HepG2 (cell line): Measurements from ENCODE around the gene NKD1. TPM values are rescaled to one million over a fixed set of nuclear protein-coding genes. Genes with fewer than 3 reads are reported as not detected.

Experiments
- AHR ChIP-seq: IDR thresholded peaks from 2 replicates; pipeline ENCODE4 v1.6.1; 2018; ENCODE audit warnings: missing genetic modification reagents, missing compliant biosample characterization
- AKAP8 ChIP-seq: sonication (generic); formaldehyde crosslinking; IDR thresholded peaks from 2 replicates; pipeline ENCODE4 v1.5.1; 2020; ENCODE audit warnings: mild to moderate bottlenecking, missing genetic modification reagents
- ATF1 ChIP-seq: IDR thresholded peaks from 2 replicates; pipeline ENCODE4 v1.6.1; 2016; ENCODE audit warnings: mild to moderate bottlenecking, control low read depth
- JUN ChIP-seq: sonication (generic); formaldehyde crosslinking; IDR thresholded peaks from 2 replicates; pipeline ENCODE4 v1.4.0; 2020; ENCODE audit warnings: mild to moderate bottlenecking, missing genetic modification reagents
- KDM3A ChIP-seq: IDR thresholded peaks from 2 replicates; pipeline ENCODE4 v1.6.1; 2018; ENCODE audit warnings: low read depth, missing compliant biosample characterization
- MYC ChIP-seq: sonication (generic); formaldehyde crosslinking; IDR thresholded peaks from 2 replicates; pipeline ENCODE4 v1.9.0; 2021; ENCODE audit warnings: missing genetic modification reagents, borderline replicate concordance
- POLR2AphosphoS2 ChIP-seq: IDR thresholded peaks from 2 replicates; pipeline ENCODE4 v1.6.1; 2011; ENCODE audit warnings: low read depth, low read length, improper control_type of control experiment
- SATB2 ChIP-seq: sonication (generic); formaldehyde crosslinking; IDR thresholded peaks from 2 replicates; pipeline ENCODE4 v1.5.0; 2020; ENCODE audit warnings: missing genetic modification reagents
- ZNF234 ChIP-seq: sonication (generic); formaldehyde crosslinking; conservative IDR thresholded peaks from 2 replicates; pipeline ENCODE4 v1.5.1; 2020; ENCODE audit warnings: mild to moderate bottlenecking, missing genetic modification reagents
- ZNF30 ChIP-seq: sonication (generic); formaldehyde crosslinking; IDR thresholded peaks from 2 replicates; pipeline ENCODE4 v1.5.0; 2020; ENCODE audit warnings: mild to moderate bottlenecking, missing genetic modification reagents
- ZNF879 ChIP-seq: sonication (generic); formaldehyde crosslinking; IDR thresholded peaks from 2 replicates; pipeline ENCODE4 v1.8.1; 2023; ENCODE audit warnings: missing genetic modification reagents
- polyA plus RNA-seq, 8 experiments: library from polyadenylated mRNA; depleted of rRNA in 3 of 8; stranded (reverse) in 7 of 8; unstranded in 1 of 8; fragments of >200 nt; fragmentation: Illumina TruSeq in 4 of 8; extraction: Trizol in 4 of 8; gene quantifications; 2 replicates each; pipeline versions ENCODE4 v1.2.1 to v1.2.3, GENCODE V29; 2011 to 2016; ENCODE audit warnings: low read depth in 4 of 8, missing spikeins in 1 of 8, mixed read lengths in 1 of 8; ENCODE audit not compliant: insufficient read depth in 1 of 8
- total RNA-seq, 5 experiments: library from RNA; depleted of rRNA; stranded (reverse); fragments of >200 nt; fragmentation: Illumina TruSeq; extraction: Trizol; gene quantifications; 2 replicates each; pipeline ENCODE4 v1.2.3, GENCODE V29; 2016; ENCODE audit warnings: low read depth in 1 of 5
- TF ChIP-seq, protein P1 (sequence below): sonication (generic); formaldehyde crosslinking; IDR thresholded peaks from 2 replicates; pipeline ENCODE4 v1.4.0; 2020; ENCODE audit warnings: missing genetic modification reagents, mild to moderate bottlenecking, borderline replicate concordance
- TF ChIP-seq, protein P2 (sequence below): sonication (generic); formaldehyde crosslinking; IDR thresholded peaks from 2 replicates; pipeline ENCODE4 v1.4.0; 2020; ENCODE audit warnings: mild to moderate bottlenecking, missing genetic modification reagents
- TF ChIP-seq, protein P3 (sequence below), 2 experiments: sonication (generic) in 1 of 2; formaldehyde crosslinking in 1 of 2; IDR thresholded peaks; 2 replicates each; pipeline versions ENCODE4 v1.4.0 to v1.6.1; 2016 to 2020; ENCODE audit warnings: borderline replicate concordance in 1 of 2, low read depth in 1 of 2, mild to moderate bottlenecking in 1 of 2, missing genetic modification reagents in 1 of 2
- TF ChIP-seq, protein P4 (sequence below): sonication (generic); formaldehyde crosslinking; IDR thresholded peaks from 2 replicates; pipeline ENCODE4 v1.5.1; 2020; ENCODE audit warnings: mild to moderate bottlenecking, missing genetic modification reagents
- TF ChIP-seq, protein P5 (sequence below): sonication (generic); formaldehyde crosslinking; IDR thresholded peaks from 2 replicates; pipeline ENCODE4 v1.4.0; 2020; ENCODE audit warnings: mild to moderate bottlenecking, missing genetic modification reagents

Gene NKD1
- total and polyA plus RNA-seq, 2 of the 13 experiments (the other 11 are each of a cell fraction or from before 2014, with no cell fraction given) = 70.4 to 121 TPM

DNA sequence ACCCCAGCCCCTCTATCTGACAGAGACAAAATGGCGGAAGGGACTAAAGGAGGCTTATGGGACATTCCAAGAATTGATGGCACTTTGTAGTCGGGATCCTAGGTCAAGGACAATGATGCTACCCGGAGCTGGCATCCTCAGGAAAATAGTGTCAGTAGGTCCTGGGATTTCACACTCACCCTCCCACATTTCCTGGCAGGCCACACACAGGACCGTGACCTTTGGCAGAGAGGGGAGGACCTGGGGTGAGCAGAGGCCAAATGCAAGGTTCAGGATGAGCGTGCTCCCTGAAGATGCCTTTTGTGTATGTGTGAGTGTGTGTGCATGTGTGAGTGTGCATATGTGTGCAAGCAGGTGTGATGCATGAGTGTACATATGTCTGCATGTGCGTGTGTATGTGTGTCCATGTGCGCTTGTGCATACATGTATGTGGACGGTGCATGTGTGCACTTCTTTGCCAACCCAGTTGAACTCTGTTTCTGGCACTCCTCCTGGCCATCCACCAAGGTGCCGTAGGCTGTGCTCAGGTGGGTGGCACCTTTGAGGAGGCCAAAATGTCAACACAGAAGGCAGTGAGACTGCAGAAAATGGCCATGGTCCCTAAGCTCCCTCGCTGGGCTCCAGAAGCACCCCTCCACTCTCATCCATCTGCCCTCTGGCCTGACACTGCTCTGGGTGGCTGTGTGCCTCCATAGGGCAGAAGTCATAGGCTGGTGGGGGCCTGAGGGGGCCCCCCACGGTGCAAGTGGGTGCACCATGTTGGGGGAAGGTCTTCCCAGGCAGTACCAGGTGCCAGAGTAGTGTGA is 72.7 kb downstream of the NKD1 start (continued):
- TF ChIP-seq, protein P1, sequence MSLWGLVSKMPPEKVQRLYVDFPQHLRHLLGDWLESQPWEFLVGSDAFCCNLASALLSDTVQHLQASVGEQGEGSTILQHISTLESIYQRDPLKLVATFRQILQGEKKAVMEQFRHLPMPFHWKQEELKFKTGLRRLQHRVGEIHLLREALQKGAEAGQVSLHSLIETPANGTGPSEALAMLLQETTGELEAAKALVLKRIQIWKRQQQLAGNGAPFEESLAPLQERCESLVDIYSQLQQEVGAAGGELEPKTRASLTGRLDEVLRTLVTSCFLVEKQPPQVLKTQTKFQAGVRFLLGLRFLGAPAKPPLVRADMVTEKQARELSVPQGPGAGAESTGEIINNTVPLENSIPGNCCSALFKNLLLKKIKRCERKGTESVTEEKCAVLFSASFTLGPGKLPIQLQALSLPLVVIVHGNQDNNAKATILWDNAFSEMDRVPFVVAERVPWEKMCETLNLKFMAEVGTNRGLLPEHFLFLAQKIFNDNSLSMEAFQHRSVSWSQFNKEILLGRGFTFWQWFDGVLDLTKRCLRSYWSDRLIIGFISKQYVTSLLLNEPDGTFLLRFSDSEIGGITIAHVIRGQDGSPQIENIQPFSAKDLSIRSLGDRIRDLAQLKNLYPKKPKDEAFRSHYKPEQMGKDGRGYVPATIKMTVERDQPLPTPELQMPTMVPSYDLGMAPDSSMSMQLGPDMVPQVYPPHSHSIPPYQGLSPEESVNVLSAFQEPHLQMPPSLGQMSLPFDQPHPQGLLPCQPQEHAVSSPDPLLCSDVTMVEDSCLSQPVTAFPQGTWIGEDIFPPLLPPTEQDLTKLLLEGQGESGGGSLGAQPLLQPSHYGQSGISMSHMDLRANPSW (CRISPR knock-in tag) = no peak
- TF ChIP-seq, protein P2, sequence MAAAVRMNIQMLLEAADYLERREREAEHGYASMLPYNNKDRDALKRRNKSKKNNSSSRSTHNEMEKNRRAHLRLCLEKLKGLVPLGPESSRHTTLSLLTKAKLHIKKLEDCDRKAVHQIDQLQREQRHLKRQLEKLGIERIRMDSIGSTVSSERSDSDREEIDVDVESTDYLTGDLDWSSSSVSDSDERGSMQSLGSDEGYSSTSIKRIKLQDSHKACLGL (CRISPR knock-in tag) = 0 out of 2 replicates have a peak, but pooled peaks have one; percentile 21
- TF ChIP-seq ZNF879 (no peak), AHR (CRISPR knock-in tag) (0 out of 2 replicates have a peak, but pooled peaks have one; percentile 24), AKAP8 (peak; percentile 45; the same call in 1 of the 2 replicates), ZNF234 (CRISPR knock-in tag) (no peak), KDM3A (no peak), MYC (CRISPR knock-in tag) (peak; percentile 11; the same call in 1 of the 2 replicates), SATB2 (CRISPR knock-in tag) (no peak), ATF1 (CRISPR knock-in tag) (no peak), JUN (CRISPR knock-in tag) (0 out of 2 replicates have a peak, but pooled peaks have one; percentile 30), ZNF30 (no peak), POLR2AphosphoS2 (peak; percentile 67; the same call in 1 of the 2 replicates)
- TF ChIP-seq, protein P3, sequence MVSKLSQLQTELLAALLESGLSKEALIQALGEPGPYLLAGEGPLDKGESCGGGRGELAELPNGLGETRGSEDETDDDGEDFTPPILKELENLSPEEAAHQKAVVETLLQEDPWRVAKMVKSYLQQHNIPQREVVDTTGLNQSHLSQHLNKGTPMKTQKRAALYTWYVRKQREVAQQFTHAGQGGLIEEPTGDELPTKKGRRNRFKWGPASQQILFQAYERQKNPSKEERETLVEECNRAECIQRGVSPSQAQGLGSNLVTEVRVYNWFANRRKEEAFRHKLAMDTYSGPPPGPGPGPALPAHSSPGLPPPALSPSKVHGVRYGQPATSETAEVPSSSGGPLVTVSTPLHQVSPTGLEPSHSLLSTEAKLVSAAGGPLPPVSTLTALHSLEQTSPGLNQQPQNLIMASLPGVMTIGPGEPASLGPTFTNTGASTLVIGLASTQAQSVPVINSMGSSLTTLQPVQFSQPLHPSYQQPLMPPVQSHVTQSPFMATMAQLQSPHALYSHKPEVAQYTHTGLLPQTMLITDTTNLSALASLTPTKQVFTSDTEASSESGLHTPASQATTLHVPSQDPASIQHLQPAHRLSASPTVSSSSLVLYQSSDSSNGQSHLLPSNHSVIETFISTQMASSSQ (IDR thresholded peaks at IDR 0.05; ENCODE audit: low read depth) = no peak
- TF ChIP-seq, protein P3 (CRISPR knock-in tag; IDR thresholded peaks at IDR 0.05; ENCODE audit: borderline replicate concordance) = no peak
- TF ChIP-seq, protein P4, sequence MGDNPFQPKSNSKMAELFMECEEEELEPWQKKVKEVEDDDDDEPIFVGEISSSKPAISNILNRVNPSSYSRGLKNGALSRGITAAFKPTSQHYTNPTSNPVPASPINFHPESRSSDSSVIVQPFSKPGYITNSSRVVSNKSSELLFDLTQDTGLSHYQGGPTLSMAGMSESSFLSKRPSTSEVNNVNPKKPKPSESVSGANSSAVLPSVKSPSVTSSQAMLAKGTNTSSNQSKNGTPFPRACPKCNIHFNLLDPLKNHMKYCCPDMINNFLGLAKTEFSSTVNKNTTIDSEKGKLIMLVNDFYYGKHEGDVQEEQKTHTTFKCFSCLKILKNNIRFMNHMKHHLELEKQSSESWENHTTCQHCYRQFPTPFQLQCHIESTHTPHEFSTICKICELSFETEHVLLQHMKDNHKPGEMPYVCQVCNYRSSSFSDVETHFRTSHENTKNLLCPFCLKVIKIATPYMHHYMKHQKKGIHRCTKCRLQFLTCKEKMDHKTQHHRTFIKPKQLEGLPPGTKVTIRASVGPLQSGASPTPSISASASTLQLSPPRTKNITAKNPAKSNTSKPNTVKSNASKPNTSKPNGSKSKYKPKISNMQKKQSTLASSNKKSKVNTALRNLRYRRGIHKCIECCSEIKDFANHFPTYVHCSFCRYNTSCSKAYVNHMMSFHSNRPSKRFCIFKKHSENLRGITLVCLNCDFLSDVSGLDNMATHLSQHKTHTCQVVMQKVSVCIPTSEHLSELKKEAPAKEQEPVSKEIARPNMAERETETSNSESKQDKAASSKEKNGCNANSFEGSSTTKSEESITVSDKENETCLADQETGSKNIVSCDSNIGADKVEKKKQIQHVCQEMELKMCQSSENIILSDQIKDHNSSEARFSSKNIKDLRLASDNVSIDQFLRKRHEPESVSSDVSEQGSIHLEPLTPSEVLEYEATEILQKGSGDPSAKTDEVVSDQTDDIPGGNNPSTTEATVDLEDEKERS (CRISPR knock-in tag) = no peak
- TF ChIP-seq, protein P5, sequence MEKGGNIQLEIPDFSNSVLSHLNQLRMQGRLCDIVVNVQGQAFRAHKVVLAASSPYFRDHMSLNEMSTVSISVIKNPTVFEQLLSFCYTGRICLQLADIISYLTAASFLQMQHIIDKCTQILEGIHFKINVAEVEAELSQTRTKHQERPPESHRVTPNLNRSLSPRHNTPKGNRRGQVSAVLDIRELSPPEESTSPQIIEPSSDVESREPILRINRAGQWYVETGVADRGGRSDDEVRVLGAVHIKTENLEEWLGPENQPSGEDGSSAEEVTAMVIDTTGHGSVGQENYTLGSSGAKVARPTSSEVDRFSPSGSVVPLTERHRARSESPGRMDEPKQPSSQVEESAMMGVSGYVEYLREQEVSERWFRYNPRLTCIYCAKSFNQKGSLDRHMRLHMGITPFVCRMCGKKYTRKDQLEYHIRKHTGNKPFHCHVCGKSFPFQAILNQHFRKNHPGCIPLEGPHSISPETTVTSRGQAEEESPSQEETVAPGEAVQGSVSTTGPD (CRISPR knock-in tag) = no peak
